Gastroesophageal sphincter (tissue), 4 donors: ENCODE data around the gene ZNF19. TPM values are rescaled to one million over a fixed set of nuclear protein-coding genes. Genes with fewer than 3 reads are reported as not detected.

Experiments
- ATAC-seq: fragments of 150-250 bp; one replicate; pipeline ENCODE4 v1.9.1; 2016; ENCODE audit warnings: mild to moderate bottlenecking, moderate library complexity
- H3K27ac ChIP-seq, 4 donors: fragments of 200-600 bp; sonication (generic) in 3 of 4; 1 replicate in 3 of 4; 2 replicates in 1 of 4; pipeline ENCODE4 v1.5.1; 2016 to 2019
- H3K27me3 ChIP-seq: fragments of 200-600 bp; sonication (generic); one replicate; pipeline ENCODE4 v1.5.1; 2019
- H3K36me3 ChIP-seq, 2 donors: fragments of 200-600 bp; sonication (generic); one replicate each; pipeline ENCODE4 v1.5.1; 2019; ENCODE audit warnings: control low read depth in 1 of 2
- H3K4me1 ChIP-seq, 3 donors: fragments of 200-600 bp; sonication (generic); 1 replicate in 2 of 3; 2 replicates in 1 of 3; pipeline ENCODE4 v1.5.1; 2016 to 2019; ENCODE audit warnings: control low read depth in 2 of 3
- H3K4me3 ChIP-seq, 2 donors: fragments of 200-600 bp; sonication (generic); one replicate each; pipeline ENCODE4 v1.5.1; 2019; ENCODE audit warnings: mild to moderate bottlenecking in 1 of 2, moderate library complexity in 1 of 2
- H3K9me3 ChIP-seq, 3 donors: fragments of 200-600 bp; sonication (generic); one replicate each; pipeline ENCODE4 v1.5.1; 2017 to 2019; ENCODE audit warnings: control low read depth in 2 of 3
- CTCF ChIP-seq, 4 experiments: fragments of 200-600 bp in 2 of 4; fragments of 450-650 bp in 2 of 4; sonication (generic) in 1 of 4; IDR thresholded peaks; one replicate each; pipeline ENCODE4 v1.5.1; 2017 to 2019; ENCODE audit warnings: antibody characterized with exemption in 4 of 4, mild to moderate bottlenecking in 2 of 4, moderate library complexity in 2 of 4
- EP300 ChIP-seq: sonication (generic); formaldehyde crosslinking; IDR thresholded peaks from one replicate; pipeline ENCODE4 v1.6.1; 2017; ENCODE audit warnings: antibody characterized with exemption, mild to moderate bottlenecking
- POLR2A ChIP-seq, 2 donors: fragments of 450-650 bp; IDR thresholded peaks; one replicate each; pipeline ENCODE4 v1.6.1; 2017; ENCODE audit warnings: antibody characterized with exemption in 2 of 2, mild to moderate bottlenecking in 2 of 2, moderate library complexity in 1 of 2
- POLR2AphosphoS5 ChIP-seq: sonication (generic); formaldehyde crosslinking; IDR thresholded peaks from one replicate; pipeline ENCODE4 v1.6.1; 2017; ENCODE audit warnings: antibody characterized with exemption
- WGBS, 2 donors: methylation state at CpG; one replicate each; pipeline ENCODE4 v1.1.5; 2018; ENCODE audit warnings: low coverage in 1 of 2; 5-methylcytosine and 5-hydroxymethylcytosine counted together
- total RNA-seq, 4 donors: library from RNA; depleted of rRNA; stranded (reverse); fragments of >200 nt; gene quantifications; one replicate each; pipeline ENCODE4 v1.1.0, GENCODE V29; 2016

The ZNF19 gene
- total RNA-seq, 4 donors from 2014 or later, result 2.2 to 7.6 (median 4.2) TPM

- no CpG with 5 or more reads among the region's 9 CpGs for WGBS, 2 donors
Observed at GRCh38 chr16:71431991-71432390, 57.1 kb downstream of the ZNF19 start.

GRCh38 chr16:71431176-71431575, 57.9 kb downstream of the ZNF19 start:
- Histone ChIP-seq H3K27me3 (peaks cover 51% of the 10 kb centered on the region), H3K36me3 (no peaks in the 10 kb centered on the region), H3K9me3 (peaks cover 0 to 19% (median 0%) of the 10 kb centered on the region in 3 donors), H3K27ac (no peak overlapping the region), H3K4me1 (no peaks in the 10 kb centered on the region), H3K4me3 (no peak overlapping the region)
- no peak for TF ChIP-seq CTCF (IDR thresholded peaks at IDR 0.05)
- no peak for TF ChIP-seq POLR2A (IDR thresholded peaks at IDR 0.05)
- no peak for TF ChIP-seq POLR2AphosphoS5
- TF ChIP-seq EP300, result no peak
- 87% methylated on average over 8 of the region's 14 CpGs; no CpG with 5 or more reads in 1 of the 2 donors for WGBS, 2 donors
- no peak for ATAC-seq

More at GRCh38 chr16:71431991-71432390, 57.1 kb downstream of the ZNF19 start:
- peaks cover 0 to 19% (median 0%) of the 10 kb centered on the region in 3 donors for H3K9me3 ChIP-seq
- TF ChIP-seq EP300 (no peak), POLR2A (IDR thresholded peaks at IDR 0.05) (no peak), POLR2AphosphoS5 (no peak), CTCF (IDR thresholded peaks at IDR 0.05) (no peak)
- peaks cover 51% of the 10 kb centered on the region for H3K27me3 ChIP-seq
- ATAC-seq, result no peak
- H3K36me3 ChIP-seq, result no peaks in the 10 kb centered on the region
- H3K4me1 ChIP-seq, result no peaks in the 10 kb centered on the region
- no peak overlapping the region for H3K4me3 ChIP-seq
- H3K27ac ChIP-seq, result no peak overlapping the region

GRCh38 chr16:71430744-71431143, 58.4 kb downstream of the ZNF19 start:
- Histone ChIP-seq H3K27me3 (peaks cover 52% of the 10 kb centered on the region), H3K4me1 (no peaks in the 10 kb centered on the region), H3K9me3 (peaks cover 0 to 19% (median 0%) of the 10 kb centered on the region in 3 donors), H3K27ac (no peak overlapping the region), H3K4me3 (no peak overlapping the region), H3K36me3 (no peaks in the 10 kb centered on the region)
- WGBS, 2 donors, result 64 to 75% methylated on average over 2 of the region's 6 CpGs
- no peak for TF ChIP-seq CTCF (IDR thresholded peaks at IDR 0.05)
- no peak for TF ChIP-seq EP300
- TF ChIP-seq POLR2A (IDR thresholded peaks at IDR 0.05), result no peak
- no peak for TF ChIP-seq POLR2AphosphoS5
- no peak for ATAC-seq

DNA sequence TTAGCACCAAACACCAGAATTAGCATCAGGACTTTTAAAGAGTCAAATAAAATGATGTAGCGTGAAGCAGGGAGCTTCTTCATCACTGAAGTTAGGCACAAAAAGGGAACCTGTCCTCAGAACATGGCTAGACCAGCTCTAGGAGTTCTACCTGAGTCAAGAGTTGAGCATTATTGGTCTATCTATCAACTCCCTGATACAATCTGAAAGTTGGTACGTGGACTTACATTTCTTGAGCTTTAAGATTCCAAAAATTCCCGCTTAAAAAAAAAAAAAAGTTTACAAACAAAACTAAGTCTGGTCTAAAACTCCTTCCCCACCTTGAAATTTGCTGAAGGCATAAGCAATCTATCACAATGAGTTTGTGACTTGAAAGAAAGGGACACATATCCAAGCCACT, 59.5 kb downstream of the ZNF19 start:
- H3K4me1 ChIP-seq, result no peaks in the 10 kb centered on the region
- peaks cover 0 to 19% (median 0%) of the 10 kb centered on the region in 3 donors for H3K9me3 ChIP-seq
- no peak overlapping the region for H3K4me3 ChIP-seq
- H3K27ac ChIP-seq, result no peak overlapping the region
- H3K27me3 ChIP-seq, result peaks cover 63% of the 10 kb centered on the region
- ATAC-seq, result no peak
- TF ChIP-seq EP300, result no peak
- TF ChIP-seq CTCF (IDR thresholded peaks at IDR 0.05), result no peak
- no peak for TF ChIP-seq POLR2AphosphoS5
- TF ChIP-seq POLR2A (IDR thresholded peaks at IDR 0.05), result no peak
- no peaks in the 10 kb centered on the region for H3K36me3 ChIP-seq
- WGBS, 2 donors, result 80 to 83% methylated on average over 1 to 3 of the region's 3 CpGs

DNA sequence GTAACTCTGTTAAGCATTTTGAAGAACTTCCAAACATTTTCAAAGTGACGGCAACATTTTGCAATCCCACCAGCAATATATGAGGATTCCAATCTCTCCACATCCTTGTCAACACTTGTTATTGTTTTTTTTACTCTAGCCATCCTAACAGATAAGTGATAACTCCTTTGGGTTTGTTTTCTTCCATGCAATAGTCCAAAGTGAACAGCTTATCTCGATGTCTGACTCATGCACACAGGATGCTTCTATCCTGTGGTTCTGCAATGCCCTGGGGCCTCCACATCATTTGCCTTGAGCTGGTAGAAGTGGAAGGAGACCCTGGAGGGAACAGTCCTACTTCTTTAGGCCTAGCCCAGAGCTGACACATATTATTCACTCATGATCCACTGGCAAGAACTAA, 60.2 kb downstream of the ZNF19 start:
- TF ChIP-seq POLR2A (IDR thresholded peaks at IDR 0.05) (no peak), CTCF (IDR thresholded peaks at IDR 0.05) (no peak), POLR2AphosphoS5 (no peak), EP300 (no peak)
- no peak for ATAC-seq
- peaks cover 0 to 19% (median 0%) of the 10 kb centered on the region in 3 donors for H3K9me3 ChIP-seq
- no peaks in the 10 kb centered on the region for H3K36me3 ChIP-seq
- 69 to 92% methylated on average over 2 of the region's 2 CpGs for WGBS, 2 donors
- no peaks in the 10 kb centered on the region for H3K4me1 ChIP-seq
- no peak overlapping the region for H3K27ac ChIP-seq
- H3K27me3 ChIP-seq, result peaks cover 70% of the 10 kb centered on the region
- no peak overlapping the region for H3K4me3 ChIP-seq
